Duodenal mucosa (tissue), 2 donors: Measurements from ENCODE around the gene SPACA7.

Experiments
- H3K27ac ChIP-seq: one replicate; pipeline ENCODE4 v1.7.0; 2013; ENCODE audit warnings: low read depth, low read length
- H3K27me3 ChIP-seq, 2 donors: one replicate each; pipeline ENCODE4 v1.7.0; 2013; ENCODE audit warnings: low read length in 2 of 2, control low read depth in 1 of 2; ENCODE audit not compliant: insufficient read depth in 2 of 2, control insufficient read depth in 1 of 2
- H3K36me3 ChIP-seq, 2 donors: one replicate each; pipeline ENCODE4 v1.7.0; 2013; ENCODE audit warnings: low read length in 2 of 2, control low read depth in 1 of 2; ENCODE audit not compliant: insufficient read depth in 2 of 2, control insufficient read depth in 1 of 2
- H3K4me1 ChIP-seq, 2 donors: one replicate each; pipeline ENCODE4 v1.7.0; 2013; ENCODE audit warnings: low read length in 2 of 2, control low read depth in 1 of 2; ENCODE audit not compliant: insufficient read depth in 2 of 2, control insufficient read depth in 1 of 2
- H3K4me3 ChIP-seq, 2 donors: one replicate each; pipeline ENCODE4 v1.7.0; 2013; ENCODE audit warnings: low read length in 2 of 2, low read depth in 1 of 2
- H3K9ac ChIP-seq, 2 donors: one replicate each; pipeline ENCODE4 v1.7.0; 2013; ENCODE audit warnings: low read length in 2 of 2, low read depth in 1 of 2
- H3K9me3 ChIP-seq, 2 donors: one replicate each; pipeline ENCODE4 v1.7.0; 2013; ENCODE audit warnings: low read length in 2 of 2, control low read depth in 1 of 2; ENCODE audit not compliant: control insufficient read depth in 1 of 2

SPACA7 gene

DNA sequence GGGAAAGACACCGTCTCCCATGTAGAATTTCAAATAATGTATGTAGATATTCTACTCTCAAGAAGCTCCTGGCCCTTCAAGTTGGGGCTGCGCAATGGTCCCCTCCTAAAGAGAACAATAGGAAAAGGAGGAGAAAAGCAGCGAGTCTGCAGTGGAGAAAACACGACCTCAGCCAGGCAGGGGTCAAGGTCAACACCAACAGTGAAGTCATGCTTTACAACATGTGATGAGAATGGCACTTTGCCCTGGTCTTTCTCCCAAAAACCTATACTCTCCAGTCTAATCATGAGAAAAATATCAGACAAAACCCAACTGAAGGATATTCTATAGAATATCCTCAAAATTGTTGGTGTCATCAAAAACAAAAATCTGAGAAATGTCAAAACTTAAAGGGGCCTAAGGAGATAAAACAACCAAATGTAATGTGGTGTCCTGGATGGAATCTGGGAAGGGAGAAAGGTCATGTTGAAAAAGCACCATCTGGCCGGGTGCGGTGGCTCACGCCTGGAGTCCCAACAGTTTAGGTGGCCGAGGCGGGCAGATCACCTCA lies 101.0 kb downstream of the SPACA7 start:
- Histone ChIP-seq H3K9ac (no peak overlapping the region), H3K36me3 (no peaks in the 10 kb centered on the region), H3K27me3 (no peaks in the 10 kb centered on the region), H3K9me3 (peaks cover 3 to 8% of the 10 kb centered on the region in 2 donors), H3K4me1 (peaks cover 0 to 5% of the 10 kb centered on the region in 2 donors), H3K27ac (no peak overlapping the region), H3K4me3 (no peak overlapping the region)

GRCh38 chr13:112479389-112479788 lies 103.2 kb downstream of the SPACA7 start:
- Histone ChIP-seq H3K9ac (no peak overlapping the region), H3K4me1 (peaks cover 0 to 5% of the 10 kb centered on the region in 2 donors), H3K9me3 (peaks cover 3 to 8% of the 10 kb centered on the region in 2 donors), H3K27me3 (no peaks in the 10 kb centered on the region), H3K36me3 (peaks cover 0 to 3% of the 10 kb centered on the region in 2 donors), H3K27ac (no peak overlapping the region), H3K4me3 (no peak overlapping the region)

DNA sequence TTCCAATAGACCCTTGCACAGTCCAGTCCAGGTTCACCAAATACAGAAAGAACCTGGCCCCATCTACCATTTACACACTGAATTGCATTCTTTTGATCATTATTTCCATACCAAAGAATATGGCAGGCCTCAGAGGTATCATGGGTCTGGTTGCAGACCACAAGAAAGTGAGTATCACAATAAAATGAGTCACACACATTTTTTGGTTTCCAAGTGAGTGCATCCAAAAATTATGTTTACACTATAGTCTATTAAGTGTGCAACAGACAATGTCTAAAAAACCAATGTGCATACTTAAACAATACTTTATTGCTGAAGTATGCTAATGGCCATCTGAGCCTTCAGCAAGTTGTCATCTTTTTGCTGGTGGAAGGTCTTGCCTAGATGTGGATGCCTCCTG lies 105.3 kb downstream of the SPACA7 start:
- Histone ChIP-seq H3K27ac (no peak overlapping the region), H3K4me3 (no peak overlapping the region), H3K27me3 (no peaks in the 10 kb centered on the region), H3K9me3 (peaks cover 3 to 8% of the 10 kb centered on the region in 2 donors), H3K36me3 (peaks cover 2 to 15% of the 10 kb centered on the region in 2 donors), H3K4me1 (no peaks in the 10 kb centered on the region), H3K9ac (no peak overlapping the region)

- no peak overlapping the region for H3K4me3 ChIP-seq
These were observed 107.1 kb downstream of the SPACA7 start for GRCh38 chr13:112483299-112483698.

More at GRCh38 chr13:112483299-112483698, 107.1 kb downstream of the SPACA7 start:
- no peaks in the 10 kb centered on the region for H3K4me1 ChIP-seq
- no peaks in the 10 kb centered on the region for H3K27me3 ChIP-seq
- peaks cover 3 to 8% of the 10 kb centered on the region in 2 donors for H3K9me3 ChIP-seq
- no peak overlapping the region for H3K9ac ChIP-seq
- no peak overlapping the region for H3K27ac ChIP-seq
- H3K36me3 ChIP-seq: peaks cover 4 to 25% of the 10 kb centered on the region in 2 donors
